Measurements from ENCODE around the gene DGKG. TPM values are rescaled to one million over a fixed set of nuclear protein-coding genes. Genes with fewer than 3 reads are reported as not detected.

DGKG gene
- total and polyA plus RNA-seq, 9 of the 15 experiments (the other 6 are each of a cell fraction or from before 2014, with no cell fraction given): 0.01 to 0.36 (median 0.15) TPM

DNA sequence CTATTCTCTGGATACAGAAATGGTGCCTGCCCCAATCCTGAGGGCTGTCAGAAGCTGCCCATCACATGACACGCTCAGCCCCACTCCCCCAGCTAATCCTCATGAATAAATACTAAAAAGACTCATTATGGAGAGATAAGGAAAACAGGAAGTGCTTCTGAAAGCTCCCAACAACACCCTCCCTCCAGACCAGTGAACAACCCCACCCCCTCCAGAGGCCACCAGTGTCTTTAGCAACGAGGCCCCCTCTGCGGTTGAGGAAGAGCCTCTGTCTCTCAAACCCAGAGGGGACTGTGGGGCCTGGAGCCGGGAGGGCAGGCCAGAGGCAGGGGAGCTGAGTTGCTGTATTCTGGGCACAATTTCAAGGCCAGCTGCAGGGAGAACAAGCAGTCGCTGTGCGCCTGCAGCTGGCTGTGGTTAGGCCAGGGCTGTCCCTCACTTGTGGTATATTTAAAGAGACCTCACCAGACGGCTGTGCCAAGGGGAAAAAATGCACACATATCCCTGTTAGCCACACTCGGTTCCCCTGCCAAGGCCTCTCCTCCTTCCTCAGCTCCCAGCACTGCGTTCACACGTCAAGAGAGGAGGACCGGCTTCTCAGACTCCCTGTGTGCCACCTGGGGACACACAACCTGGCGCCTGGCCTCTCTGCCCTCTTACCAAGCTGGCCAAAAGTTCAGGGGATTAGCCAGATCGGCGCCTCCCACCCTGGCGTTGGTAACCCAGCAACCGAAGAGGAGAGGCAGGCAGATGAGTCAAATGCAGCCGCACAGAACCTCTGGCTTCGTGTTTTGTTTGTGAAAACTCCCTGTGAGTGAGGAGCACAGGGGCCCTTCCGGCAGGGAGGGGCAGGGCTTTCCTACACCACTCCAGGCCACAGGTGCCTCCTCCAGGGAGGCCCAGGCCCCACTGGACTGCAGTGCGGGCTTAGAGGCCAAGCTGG is 152.0 kb downstream of the DGKG start (continued):
- no peak for TF ChIP-seq NELFE (IDR thresholded peaks at IDR 0.05; ENCODE audit: insufficient read depth, insufficient read length)
- peak; percentile 61; the same call in 1 of the 2 replicates for TF ChIP-seq SMARCE1 (IDR thresholded peaks at IDR 0.05)
- peak in 1 of 2 experiments; percentile 57; a peak in 1 of 4 replicates for TF ChIP-seq RCOR1 (IDR thresholded peaks at IDR 0.05; ENCODE audit: borderline replicate concordance in 1 of 2, low read depth in 2 of 2, low read length in 2 of 2)
- peak; percentile 54; the same call in 1 of the 2 replicates for TF ChIP-seq SMARCA4 (IDR thresholded peaks at IDR 0.05)
- peak; percentile 42; the same call in 1 of the 2 replicates for TF ChIP-seq CTBP1 (IDR thresholded peaks at IDR 0.05; ENCODE audit: borderline replicate concordance)
- TF ChIP-seq, protein P1, sequence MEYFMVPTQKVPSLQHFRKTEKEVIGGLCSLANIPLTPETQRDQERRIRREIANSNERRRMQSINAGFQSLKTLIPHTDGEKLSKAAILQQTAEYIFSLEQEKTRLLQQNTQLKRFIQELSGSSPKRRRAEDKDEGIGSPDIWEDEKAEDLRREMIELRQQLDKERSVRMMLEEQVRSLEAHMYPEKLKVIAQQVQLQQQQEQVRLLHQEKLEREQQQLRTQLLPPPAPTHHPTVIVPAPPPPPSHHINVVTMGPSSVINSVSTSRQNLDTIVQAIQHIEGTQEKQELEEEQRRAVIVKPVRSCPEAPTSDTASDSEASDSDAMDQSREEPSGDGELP (CRISPR knock-in tag; IDR thresholded peaks at IDR 0.05; ENCODE audit: borderline replicate concordance): peak; percentile 75; the same call in 1 of the 2 replicates
- TF ChIP-seq ZFX (CRISPR knock-in tag; IDR thresholded peaks at IDR 0.05): peak; percentile 53; the same call in 1 of the 2 replicates
- TF ChIP-seq, protein P2, sequence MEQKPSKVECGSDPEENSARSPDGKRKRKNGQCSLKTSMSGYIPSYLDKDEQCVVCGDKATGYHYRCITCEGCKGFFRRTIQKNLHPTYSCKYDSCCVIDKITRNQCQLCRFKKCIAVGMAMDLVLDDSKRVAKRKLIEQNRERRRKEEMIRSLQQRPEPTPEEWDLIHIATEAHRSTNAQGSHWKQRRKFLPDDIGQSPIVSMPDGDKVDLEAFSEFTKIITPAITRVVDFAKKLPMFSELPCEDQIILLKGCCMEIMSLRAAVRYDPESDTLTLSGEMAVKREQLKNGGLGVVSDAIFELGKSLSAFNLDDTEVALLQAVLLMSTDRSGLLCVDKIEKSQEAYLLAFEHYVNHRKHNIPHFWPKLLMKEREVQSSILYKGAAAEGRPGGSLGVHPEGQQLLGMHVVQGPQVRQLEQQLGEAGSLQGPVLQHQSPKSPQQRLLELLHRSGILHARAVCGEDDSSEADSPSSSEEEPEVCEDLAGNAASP (IDR thresholded peaks at IDR 0.05): no peak
- TF ChIP-seq, protein P3, sequence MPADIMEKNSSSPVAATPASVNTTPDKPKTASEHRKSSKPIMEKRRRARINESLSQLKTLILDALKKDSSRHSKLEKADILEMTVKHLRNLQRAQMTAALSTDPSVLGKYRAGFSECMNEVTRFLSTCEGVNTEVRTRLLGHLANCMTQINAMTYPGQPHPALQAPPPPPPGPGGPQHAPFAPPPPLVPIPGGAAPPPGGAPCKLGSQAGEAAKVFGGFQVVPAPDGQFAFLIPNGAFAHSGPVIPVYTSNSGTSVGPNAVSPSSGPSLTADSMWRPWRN (IDR thresholded peaks at IDR 0.05; ENCODE audit: low read depth): peak; percentile 70; the same call in 1 of the 2 replicates
- peak; percentile 59; the same call in 1 of the 2 replicates for TF ChIP-seq ZNF589 (CRISPR knock-in tag; IDR thresholded peaks at IDR 0.05; ENCODE audit: low read depth)
- TF ChIP-seq, protein P4, sequence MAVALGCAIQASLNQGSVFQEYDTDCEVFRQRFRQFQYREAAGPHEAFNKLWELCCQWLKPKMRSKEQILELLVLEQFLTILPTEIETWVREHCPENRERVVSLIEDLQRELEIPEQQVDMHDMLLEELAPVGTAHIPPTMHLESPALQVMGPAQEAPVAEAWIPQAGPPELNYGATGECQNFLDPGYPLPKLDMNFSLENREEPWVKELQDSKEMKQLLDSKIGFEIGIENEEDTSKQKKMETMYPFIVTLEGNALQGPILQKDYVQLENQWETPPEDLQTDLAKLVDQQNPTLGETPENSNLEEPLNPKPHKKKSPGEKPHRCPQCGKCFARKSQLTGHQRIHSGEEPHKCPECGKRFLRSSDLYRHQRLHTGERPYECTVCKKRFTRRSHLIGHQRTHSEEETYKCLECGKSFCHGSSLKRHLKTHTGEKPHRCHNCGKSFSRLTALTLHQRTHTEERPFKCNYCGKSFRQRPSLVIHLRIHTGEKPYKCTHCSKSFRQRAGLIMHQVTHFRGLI (CRISPR knock-in tag; IDR thresholded peaks at IDR 0.05): no peak
- TF ChIP-seq, protein P5, sequence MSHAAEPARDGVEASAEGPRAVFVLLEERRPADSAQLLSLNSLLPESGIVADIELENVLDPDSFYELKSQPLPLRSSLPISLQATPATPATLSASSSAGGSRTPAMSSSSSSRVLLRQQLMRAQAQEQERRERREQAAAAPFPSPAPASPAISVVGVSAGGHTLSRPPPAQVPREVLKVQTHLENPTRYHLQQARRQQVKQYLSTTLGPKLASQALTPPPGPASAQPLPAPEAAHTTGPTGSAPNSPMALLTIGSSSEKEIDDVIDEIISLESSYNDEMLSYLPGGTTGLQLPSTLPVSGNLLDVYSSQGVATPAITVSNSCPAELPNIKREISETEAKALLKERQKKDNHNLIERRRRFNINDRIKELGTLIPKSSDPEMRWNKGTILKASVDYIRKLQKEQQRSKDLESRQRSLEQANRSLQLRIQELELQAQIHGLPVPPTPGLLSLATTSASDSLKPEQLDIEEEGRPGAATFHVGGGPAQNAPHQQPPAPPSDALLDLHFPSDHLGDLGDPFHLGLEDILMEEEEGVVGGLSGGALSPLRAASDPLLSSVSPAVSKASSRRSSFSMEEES (CRISPR knock-in tag; IDR thresholded peaks at IDR 0.05): peak; percentile 79
- no peak for TF ChIP-seq ZBTB1 (CRISPR knock-in tag; IDR thresholded peaks at IDR 0.05; ENCODE audit: borderline replicate concordance, low read depth)
- TF ChIP-seq ESRRA (IDR thresholded peaks at IDR 0.05; ENCODE audit: borderline replicate concordance, low read depth): 0 out of 2 replicates have a peak, but pooled peaks have one; percentile 17
- TF ChIP-seq, protein P6, sequence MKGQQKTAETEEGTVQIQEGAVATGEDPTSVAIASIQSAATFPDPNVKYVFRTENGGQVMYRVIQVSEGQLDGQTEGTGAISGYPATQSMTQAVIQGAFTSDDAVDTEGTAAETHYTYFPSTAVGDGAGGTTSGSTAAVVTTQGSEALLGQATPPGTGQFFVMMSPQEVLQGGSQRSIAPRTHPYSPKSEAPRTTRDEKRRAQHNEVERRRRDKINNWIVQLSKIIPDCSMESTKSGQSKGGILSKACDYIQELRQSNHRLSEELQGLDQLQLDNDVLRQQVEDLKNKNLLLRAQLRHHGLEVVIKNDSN (CRISPR knock-in tag; IDR thresholded peaks at IDR 0.05): peak; percentile 76
- TF ChIP-seq, protein P7, sequence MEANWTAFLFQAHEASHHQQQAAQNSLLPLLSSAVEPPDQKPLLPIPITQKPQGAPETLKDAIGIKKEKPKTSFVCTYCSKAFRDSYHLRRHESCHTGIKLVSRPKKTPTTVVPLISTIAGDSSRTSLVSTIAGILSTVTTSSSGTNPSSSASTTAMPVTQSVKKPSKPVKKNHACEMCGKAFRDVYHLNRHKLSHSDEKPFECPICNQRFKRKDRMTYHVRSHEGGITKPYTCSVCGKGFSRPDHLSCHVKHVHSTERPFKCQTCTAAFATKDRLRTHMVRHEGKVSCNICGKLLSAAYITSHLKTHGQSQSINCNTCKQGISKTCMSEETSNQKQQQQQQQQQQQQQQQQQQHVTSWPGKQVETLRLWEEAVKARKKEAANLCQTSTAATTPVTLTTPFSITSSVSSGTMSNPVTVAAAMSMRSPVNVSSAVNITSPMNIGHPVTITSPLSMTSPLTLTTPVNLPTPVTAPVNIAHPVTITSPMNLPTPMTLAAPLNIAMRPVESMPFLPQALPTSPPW (CRISPR knock-in tag; IDR thresholded peaks at IDR 0.05): peak; percentile 70
- peak; percentile 55 for TF ChIP-seq MEIS2 (IDR thresholded peaks at IDR 0.05; ENCODE audit: partially characterized antibody)
